ENCODE measurements around the gene PNKP.

DNA sequence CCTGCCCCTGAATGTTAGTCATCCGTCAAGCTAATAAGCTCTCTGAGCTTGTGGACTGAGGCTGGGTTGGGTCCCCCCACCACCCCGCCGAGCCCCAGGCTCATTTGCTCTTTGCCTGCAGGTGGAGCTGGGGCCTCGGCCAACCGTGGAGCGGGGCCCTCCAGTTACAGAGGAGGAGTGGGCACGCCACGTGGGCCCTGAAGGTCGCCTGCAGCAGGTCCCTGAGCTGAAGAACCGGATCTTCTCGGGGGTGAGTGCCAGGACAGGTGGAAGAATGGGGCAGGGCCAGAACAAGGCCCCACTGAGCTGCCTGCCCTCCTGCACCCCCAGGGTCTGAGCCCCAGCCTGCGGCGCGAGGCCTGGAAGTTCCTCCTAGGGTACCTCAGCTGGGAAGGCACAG is 15.3 kb upstream of the PNKP start:
- no peak for TF ChIP-seq POLR2A (IDR thresholded peaks at IDR 0.05)
- TF ChIP-seq, protein P1, sequence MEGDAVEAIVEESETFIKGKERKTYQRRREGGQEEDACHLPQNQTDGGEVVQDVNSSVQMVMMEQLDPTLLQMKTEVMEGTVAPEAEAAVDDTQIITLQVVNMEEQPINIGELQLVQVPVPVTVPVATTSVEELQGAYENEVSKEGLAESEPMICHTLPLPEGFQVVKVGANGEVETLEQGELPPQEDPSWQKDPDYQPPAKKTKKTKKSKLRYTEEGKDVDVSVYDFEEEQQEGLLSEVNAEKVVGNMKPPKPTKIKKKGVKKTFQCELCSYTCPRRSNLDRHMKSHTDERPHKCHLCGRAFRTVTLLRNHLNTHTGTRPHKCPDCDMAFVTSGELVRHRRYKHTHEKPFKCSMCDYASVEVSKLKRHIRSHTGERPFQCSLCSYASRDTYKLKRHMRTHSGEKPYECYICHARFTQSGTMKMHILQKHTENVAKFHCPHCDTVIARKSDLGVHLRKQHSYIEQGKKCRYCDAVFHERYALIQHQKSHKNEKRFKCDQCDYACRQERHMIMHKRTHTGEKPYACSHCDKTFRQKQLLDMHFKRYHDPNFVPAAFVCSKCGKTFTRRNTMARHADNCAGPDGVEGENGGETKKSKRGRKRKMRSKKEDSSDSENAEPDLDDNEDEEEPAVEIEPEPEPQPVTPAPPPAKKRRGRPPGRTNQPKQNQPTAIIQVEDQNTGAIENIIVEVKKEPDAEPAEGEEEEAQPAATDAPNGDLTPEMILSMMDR (IDR thresholded peaks at IDR 0.05) = no peak
